Measurements from ENCODE around the gene LRCH1.

The LRCH1 gene

DNA sequence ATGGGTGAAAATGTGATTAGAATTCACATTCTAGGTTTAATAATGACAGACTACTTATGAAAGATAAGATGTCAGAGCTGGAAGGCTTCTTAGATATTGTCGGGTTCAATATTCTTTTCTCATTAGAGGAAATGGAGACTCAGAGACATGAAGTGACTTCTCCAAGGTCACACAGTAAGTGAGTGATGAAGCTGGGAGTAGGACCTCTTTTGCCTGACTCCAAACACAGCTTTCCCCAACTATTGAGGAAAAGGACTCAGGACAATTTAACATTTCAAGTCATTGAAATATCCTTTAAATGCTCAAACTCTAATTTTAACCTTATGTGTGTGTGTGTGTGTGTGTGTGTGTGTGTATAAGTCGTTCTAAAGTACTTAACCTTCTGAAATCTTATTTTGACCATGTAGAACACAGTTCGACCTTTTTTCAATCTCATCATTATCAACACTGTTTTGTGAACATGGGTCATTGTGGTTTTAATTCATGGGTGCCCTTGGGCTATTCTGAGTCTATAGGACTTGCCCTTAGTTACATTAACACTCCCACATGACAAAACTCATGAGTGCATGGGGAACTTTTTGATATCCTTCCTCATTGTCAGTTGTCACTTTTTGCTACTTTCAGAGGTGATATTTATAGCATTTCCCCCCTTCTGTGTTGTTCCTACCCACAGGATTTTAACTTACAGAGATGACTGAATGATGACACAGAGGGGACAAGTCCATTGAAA is 53.0 kb downstream of the LRCH1 start:
- DNase-seq (ENCODE audit: low read depth), result no peak
- Histone ChIP-seq H3K4me1 (ENCODE audit: control insufficient read depth, insufficient read depth, low read length) (peaks cover 21% of the 10 kb centered on the region), H3K27me3 (replicated peaks; ENCODE audit: control insufficient read depth, insufficient read depth, low read length) (no peaks in the 10 kb centered on the region), H3K9ac (ENCODE audit: low read length) (no peak overlapping the region), H3K36me3 (ENCODE audit: control insufficient read depth, insufficient read depth, low read length, severe bottlenecking) (no peaks in the 10 kb centered on the region), H3K9me3 (ENCODE audit: control insufficient read depth, low read length) (no peaks in the 10 kb centered on the region), H3K4me3 (ENCODE audit: low read length) (no peak overlapping the region)

DNA sequence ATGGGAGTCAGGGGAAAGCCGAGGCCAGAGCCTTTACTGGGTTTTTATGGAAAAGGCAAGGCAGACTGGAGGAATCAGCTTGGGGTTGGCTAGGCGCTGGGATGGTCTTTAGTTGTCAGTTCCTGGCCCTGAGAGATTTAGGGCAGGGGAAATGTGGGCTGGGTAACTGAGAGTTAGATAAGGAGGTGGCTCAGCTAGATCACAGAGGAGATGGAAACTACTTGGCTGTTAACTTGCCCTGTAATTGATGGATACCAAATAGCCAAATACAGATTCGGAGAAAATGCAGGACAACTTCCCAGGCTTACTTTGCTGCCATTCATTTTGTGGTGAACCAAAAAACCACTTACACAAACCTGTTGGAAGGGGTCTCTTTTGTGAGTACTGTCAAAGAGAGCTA is 54.0 kb downstream of the LRCH1 start:
- Histone ChIP-seq H3K9ac (ENCODE audit: low read length) (no peak overlapping the region), H3K27me3 (replicated peaks; ENCODE audit: control insufficient read depth, insufficient read depth, low read length) (no peaks in the 10 kb centered on the region), H3K4me1 (ENCODE audit: control insufficient read depth, insufficient read depth, low read length) (peaks cover 18% of the 10 kb centered on the region), H3K36me3 (ENCODE audit: control insufficient read depth, insufficient read depth, low read length, severe bottlenecking) (no peaks in the 10 kb centered on the region), H3K9me3 (ENCODE audit: control insufficient read depth, low read length) (no peaks in the 10 kb centered on the region), H3K4me3 (ENCODE audit: low read length) (no peak overlapping the region)
- no peak for DNase-seq (ENCODE audit: low read depth)

DNA sequence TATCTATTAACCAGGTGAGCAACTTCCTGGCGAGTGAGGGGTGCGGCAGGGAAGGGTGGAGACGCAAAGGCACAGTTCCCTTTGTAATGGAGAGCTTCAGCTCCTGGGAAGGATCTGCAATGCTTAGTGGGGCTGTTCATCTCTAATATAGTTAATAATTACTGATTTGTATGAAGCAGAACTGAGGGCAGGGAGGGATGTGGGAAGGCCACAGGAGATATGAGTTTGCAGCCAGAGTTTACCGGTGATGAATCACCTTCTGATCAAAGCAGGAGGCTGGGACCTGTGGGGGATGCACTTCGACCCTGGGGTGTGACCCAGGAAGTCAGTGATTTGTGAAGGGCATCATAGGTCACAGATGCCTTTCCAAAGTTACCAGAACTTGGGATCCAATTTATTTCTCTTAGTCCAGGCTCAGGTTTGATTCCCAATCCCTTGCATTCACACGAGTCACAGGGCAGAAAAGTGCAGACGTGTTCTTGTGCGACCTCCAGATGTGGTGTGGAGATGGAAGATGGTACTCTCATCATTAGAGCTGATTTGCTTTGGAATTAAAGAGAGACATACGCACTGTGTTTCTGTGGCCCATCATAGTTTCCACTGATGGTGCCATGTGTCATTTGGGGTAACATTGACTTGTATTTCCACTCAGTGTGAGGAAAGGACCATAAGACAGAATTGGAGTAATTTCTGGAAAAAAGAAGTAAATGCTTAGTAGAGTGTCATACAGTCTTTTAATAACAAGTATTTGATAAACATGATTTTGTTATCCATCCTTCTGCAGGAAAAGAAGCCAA is 55.0 kb downstream of the LRCH1 start:
- H3K4me3 ChIP-seq (ENCODE audit: low read length), result no peak overlapping the region
- H3K27me3 ChIP-seq (replicated peaks; ENCODE audit: control insufficient read depth, insufficient read depth, low read length), result no peaks in the 10 kb centered on the region
- H3K9ac ChIP-seq (ENCODE audit: low read length), result no peak overlapping the region
- no peaks in the 10 kb centered on the region for H3K36me3 ChIP-seq (ENCODE audit: control insufficient read depth, insufficient read depth, low read length, severe bottlenecking)
- no peaks in the 10 kb centered on the region for H3K9me3 ChIP-seq (ENCODE audit: control insufficient read depth, low read length)
- H3K4me1 ChIP-seq (ENCODE audit: control insufficient read depth, insufficient read depth, low read length), result peaks cover 15% of the 10 kb centered on the region
- DNase-seq (ENCODE audit: low read depth), result no peak

DNA sequence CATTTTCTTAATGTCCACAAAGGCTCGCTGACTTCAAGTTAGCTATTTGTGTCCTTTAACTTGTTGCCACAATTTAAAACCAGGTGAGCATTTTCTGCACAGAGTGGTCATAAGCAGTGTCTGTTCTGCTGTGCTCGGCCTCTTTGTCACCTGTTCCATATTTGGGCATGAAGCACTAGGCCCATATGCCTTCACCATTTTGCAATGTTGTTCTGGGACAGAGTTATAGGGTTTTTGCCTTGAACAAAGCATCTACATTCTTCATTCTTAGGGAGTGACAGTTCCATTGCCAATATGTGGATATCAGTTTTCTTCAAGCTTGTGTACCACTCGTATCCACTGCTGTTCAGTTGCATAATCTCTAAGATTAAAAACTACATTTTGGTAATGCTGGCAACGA is 56.1 kb downstream of the LRCH1 start:
- Histone ChIP-seq H3K27me3 (replicated peaks; ENCODE audit: control insufficient read depth, insufficient read depth, low read length) (no peaks in the 10 kb centered on the region), H3K4me1 (ENCODE audit: control insufficient read depth, insufficient read depth, low read length) (peaks cover 9% of the 10 kb centered on the region), H3K9me3 (ENCODE audit: control insufficient read depth, low read length) (no peaks in the 10 kb centered on the region), H3K4me3 (ENCODE audit: low read length) (no peak overlapping the region), H3K9ac (ENCODE audit: low read length) (no peak overlapping the region), H3K36me3 (ENCODE audit: control insufficient read depth, insufficient read depth, low read length, severe bottlenecking) (no peaks in the 10 kb centered on the region)
- DNase-seq (ENCODE audit: low read depth), result peak; percentile 33

DNA sequence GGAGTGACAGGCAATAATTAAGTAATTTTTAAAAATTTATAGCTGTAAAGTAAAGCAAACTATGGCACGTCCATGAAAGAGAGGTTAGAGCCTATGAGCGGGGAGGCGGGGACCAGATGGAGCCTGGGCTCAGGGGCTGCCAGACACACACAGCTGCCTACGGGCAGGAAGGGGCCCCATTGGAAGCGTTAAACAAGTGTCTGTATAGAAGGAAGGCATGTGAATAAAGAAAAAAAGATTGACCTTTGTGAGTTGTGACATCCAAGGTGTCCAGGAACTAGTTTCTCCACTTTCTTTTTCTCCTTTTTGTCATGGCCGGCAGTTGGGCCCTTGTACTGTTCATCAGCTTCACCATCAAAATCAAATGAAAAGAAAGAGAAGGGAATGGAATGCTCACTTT is 56.8 kb downstream of the LRCH1 start:
- DNase-seq (ENCODE audit: low read depth), result no peak
- Histone ChIP-seq H3K36me3 (ENCODE audit: control insufficient read depth, insufficient read depth, low read length, severe bottlenecking) (no peaks in the 10 kb centered on the region), H3K27me3 (replicated peaks; ENCODE audit: control insufficient read depth, insufficient read depth, low read length) (no peaks in the 10 kb centered on the region), H3K9ac (ENCODE audit: low read length) (no peak overlapping the region), H3K4me3 (ENCODE audit: low read length) (no peak overlapping the region), H3K4me1 (ENCODE audit: control insufficient read depth, insufficient read depth, low read length) (peaks cover 13% of the 10 kb centered on the region), H3K9me3 (ENCODE audit: control insufficient read depth, low read length) (no peaks in the 10 kb centered on the region)

DNA sequence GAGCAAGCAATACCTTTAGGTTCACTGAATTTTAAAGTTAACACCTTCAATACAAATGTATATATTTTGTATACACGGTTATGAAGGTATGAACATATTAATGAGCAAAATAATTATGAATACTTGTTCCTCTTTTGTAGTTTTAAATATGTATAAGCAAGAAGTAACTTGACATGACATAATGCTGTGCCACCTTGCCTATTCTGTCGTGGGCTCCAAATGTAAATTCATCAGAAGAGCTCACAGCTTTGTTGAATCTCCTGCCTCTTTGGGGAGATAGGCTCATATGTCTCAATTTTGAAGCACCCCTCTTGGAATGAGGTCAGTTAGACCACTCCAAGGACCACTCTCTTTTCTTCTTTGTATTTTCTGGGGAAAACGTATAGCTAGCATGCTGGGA is 59.3 kb downstream of the LRCH1 start:
- Histone ChIP-seq H3K36me3 (ENCODE audit: control insufficient read depth, insufficient read depth, low read length, severe bottlenecking) (no peaks in the 10 kb centered on the region), H3K9me3 (ENCODE audit: control insufficient read depth, low read length) (no peaks in the 10 kb centered on the region), H3K27me3 (replicated peaks; ENCODE audit: control insufficient read depth, insufficient read depth, low read length) (no peaks in the 10 kb centered on the region), H3K4me3 (ENCODE audit: low read length) (no peak overlapping the region), H3K4me1 (ENCODE audit: control insufficient read depth, insufficient read depth, low read length) (peaks cover 24% of the 10 kb centered on the region), H3K9ac (ENCODE audit: low read length) (no peak overlapping the region)
- no peak for DNase-seq (ENCODE audit: low read depth)

DNA sequence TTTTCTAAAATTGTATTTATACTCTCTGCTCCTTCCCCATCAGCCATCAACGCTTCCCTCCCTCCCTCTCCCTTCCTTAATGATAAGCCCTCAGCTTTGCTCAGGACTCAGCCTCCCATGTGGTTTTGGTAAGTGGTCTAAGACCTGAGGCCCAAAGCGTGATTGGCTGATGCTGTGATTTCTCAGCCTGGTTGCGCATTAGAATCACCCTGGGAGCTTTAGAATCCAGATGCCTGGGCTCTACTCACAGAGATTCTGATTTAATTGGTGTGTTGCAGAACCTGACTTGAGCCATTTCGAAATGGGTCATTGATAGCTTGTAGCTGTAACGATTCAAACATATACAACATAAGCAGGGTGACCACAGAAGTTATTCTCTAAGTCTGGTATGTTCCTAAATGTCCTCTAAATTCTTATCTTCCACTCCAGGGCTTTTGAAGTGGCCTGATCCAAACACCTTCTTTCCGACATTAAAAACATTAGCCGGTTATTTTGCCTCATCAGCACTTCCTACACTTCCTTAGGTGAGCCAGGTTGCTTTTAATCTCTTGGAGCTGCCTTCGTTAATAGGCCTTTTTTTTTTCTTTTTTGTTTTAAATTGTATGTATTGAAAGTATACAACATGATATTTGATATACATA is 60.6 kb downstream of the LRCH1 start:
- Histone ChIP-seq H3K4me1 (ENCODE audit: control insufficient read depth, insufficient read depth, low read length) (peaks cover 32% of the 10 kb centered on the region), H3K4me3 (ENCODE audit: low read length) (no peak overlapping the region), H3K36me3 (ENCODE audit: control insufficient read depth, insufficient read depth, low read length, severe bottlenecking) (no peaks in the 10 kb centered on the region), H3K27me3 (replicated peaks; ENCODE audit: control insufficient read depth, insufficient read depth, low read length) (no peaks in the 10 kb centered on the region), H3K9me3 (ENCODE audit: control insufficient read depth, low read length) (no peaks in the 10 kb centered on the region), H3K9ac (ENCODE audit: low read length) (no peak overlapping the region)
- DNase-seq (ENCODE audit: low read depth), result no peak

DNA sequence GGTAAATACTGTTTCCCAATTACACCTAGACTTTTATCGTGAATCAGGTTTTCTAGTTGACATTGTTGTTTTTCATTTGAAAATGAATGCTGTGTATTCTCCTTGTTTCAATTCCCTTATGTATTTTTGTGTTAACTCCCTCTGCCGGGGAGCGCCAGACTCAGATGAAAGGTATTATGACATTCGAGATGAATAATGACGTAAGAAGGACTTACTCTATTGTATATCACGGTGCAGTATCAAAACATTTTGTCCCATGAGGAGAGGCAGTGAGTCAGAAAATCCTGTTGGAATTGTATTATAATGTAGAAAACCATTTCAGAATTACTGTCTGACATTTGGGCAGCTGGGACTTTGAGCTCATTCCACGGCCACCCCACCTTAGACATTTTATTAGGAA is 61.6 kb downstream of the LRCH1 start:
- Histone ChIP-seq H3K27me3 (replicated peaks; ENCODE audit: control insufficient read depth, insufficient read depth, low read length) (no peaks in the 10 kb centered on the region), H3K9ac (ENCODE audit: low read length) (no peak overlapping the region), H3K4me1 (ENCODE audit: control insufficient read depth, insufficient read depth, low read length) (peaks cover 32% of the 10 kb centered on the region), H3K9me3 (ENCODE audit: control insufficient read depth, low read length) (no peaks in the 10 kb centered on the region), H3K4me3 (ENCODE audit: low read length) (no peak overlapping the region), H3K36me3 (ENCODE audit: control insufficient read depth, insufficient read depth, low read length, severe bottlenecking) (no peaks in the 10 kb centered on the region)
- DNase-seq (ENCODE audit: low read depth), result peak; percentile 54

DNA sequence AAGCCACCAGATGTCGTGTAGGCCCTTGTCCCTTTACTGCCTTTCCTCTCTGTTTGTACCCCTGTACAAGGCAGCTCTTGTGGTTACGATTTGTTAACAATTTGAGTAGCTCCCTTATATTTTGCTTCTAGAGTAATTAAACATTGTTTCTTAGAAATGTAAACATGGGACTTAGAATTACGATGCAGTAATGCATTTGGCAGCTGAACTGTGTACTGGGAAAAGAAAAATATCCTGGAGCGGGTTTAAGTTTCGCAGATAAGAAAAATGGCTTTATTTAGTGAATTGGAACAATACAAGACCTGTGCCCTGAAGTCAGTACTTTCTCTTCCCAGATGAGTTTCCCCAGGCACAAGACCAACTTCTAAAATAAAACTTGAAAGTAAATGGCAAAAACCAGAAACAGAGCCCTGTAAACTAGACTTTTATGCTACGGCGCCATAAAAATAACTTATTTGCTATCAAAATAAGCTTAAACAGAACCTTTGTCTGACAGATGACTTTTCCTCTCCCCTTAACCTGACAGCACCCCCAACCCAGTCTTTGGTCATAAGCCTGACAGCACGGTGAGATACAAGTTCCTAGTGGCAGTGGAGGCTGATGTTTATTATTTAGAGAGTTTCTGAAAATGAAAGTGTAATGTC is 63.0 kb downstream of the LRCH1 start:
- DNase-seq (ENCODE audit: low read depth), result peak; percentile 54
- no peaks in the 10 kb centered on the region for H3K36me3 ChIP-seq (ENCODE audit: control insufficient read depth, insufficient read depth, low read length, severe bottlenecking)
- peak overlapping the region; percentile 76 for H3K9ac ChIP-seq (ENCODE audit: low read length)
- H3K4me1 ChIP-seq (ENCODE audit: control insufficient read depth, insufficient read depth, low read length), result peaks cover 40% of the 10 kb centered on the region
- H3K9me3 ChIP-seq (ENCODE audit: control insufficient read depth, low read length), result no peaks in the 10 kb centered on the region
- H3K4me3 ChIP-seq (ENCODE audit: low read length), result peak overlapping the region; percentile 80
- no peaks in the 10 kb centered on the region for H3K27me3 ChIP-seq (replicated peaks; ENCODE audit: control insufficient read depth, insufficient read depth, low read length)

DNA sequence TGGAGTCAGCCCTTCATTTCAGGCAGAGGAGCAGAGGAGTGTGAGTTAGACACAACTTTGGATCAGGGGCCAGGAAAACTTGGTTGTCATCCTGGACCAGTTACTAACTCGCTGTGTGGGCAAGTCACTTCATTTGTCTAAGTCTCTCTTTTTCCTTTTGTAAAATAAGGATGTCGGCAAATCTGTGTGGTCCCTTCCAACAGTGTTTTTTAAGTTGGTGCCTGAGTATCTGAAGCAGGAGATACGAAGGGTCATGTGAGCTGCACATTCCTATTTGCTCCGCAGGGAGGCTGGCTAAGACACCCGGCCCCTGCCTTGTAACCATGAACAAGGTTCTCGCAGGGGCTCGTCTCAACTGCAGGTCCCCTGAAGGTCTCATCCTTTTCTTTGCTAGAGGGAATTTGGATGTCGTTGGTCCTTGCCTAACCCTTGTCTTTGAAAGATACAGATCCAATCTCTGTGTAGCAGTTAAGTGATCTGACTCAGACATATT is 64.3 kb downstream of the LRCH1 start:
- DNase-seq (ENCODE audit: low read depth), result no peak
- no peaks in the 10 kb centered on the region for H3K36me3 ChIP-seq (ENCODE audit: control insufficient read depth, insufficient read depth, low read length, severe bottlenecking)
- peaks cover 46% of the 10 kb centered on the region for H3K4me1 ChIP-seq (ENCODE audit: control insufficient read depth, insufficient read depth, low read length)
- H3K9me3 ChIP-seq (ENCODE audit: control insufficient read depth, low read length), result no peaks in the 10 kb centered on the region
- no peaks in the 10 kb centered on the region for H3K27me3 ChIP-seq (replicated peaks; ENCODE audit: control insufficient read depth, insufficient read depth, low read length)
- peak overlapping the region; percentile 15 for H3K4me3 ChIP-seq (ENCODE audit: low read length)
- peak overlapping the region; percentile 9 for H3K9ac ChIP-seq (ENCODE audit: low read length)

DNA sequence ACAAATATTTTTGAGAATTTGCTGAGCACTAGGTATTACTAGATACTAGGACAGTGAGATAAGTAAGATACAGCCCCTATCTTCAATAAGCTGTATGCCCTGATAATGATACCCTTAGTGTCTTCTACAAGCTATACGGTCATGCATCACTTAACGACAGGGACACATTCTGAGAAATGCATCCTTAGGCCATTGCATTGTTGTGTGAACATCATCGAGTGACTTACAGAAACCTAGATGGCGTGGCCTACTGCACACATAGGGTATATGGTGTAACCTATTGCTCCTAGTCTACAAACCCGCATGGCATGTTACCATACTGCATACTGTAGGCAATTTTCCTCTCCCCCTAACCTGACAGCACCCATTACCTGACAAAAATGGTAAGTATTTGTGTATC is 64.9 kb downstream of the LRCH1 start:
- H3K27me3 ChIP-seq (replicated peaks; ENCODE audit: control insufficient read depth, insufficient read depth, low read length), result no peaks in the 10 kb centered on the region
- peaks cover 52% of the 10 kb centered on the region for H3K4me1 ChIP-seq (ENCODE audit: control insufficient read depth, insufficient read depth, low read length)
- H3K9me3 ChIP-seq (ENCODE audit: control insufficient read depth, low read length), result no peaks in the 10 kb centered on the region
- H3K9ac ChIP-seq (ENCODE audit: low read length), result no peak overlapping the region
- no peak overlapping the region for H3K4me3 ChIP-seq (ENCODE audit: low read length)
- no peaks in the 10 kb centered on the region for H3K36me3 ChIP-seq (ENCODE audit: control insufficient read depth, insufficient read depth, low read length, severe bottlenecking)
- DNase-seq (ENCODE audit: low read depth), result no peak
